Fibroblast of mammary gland (primary cell): ENCODE data around the gene TMEM184A.

ENCODE experiments used
- DNase-seq: peaks from one replicate; pipeline ENCODE4 v3.0.0-alpha.2; 2010; ENCODE audit warnings: low read depth
- H3K4me3 ChIP-seq: 2 replicates; pipeline ENCODE4 v1.5.1; 2011; ENCODE audit warnings: low read depth, mild to moderate bottlenecking, low read length, moderate library complexity; ENCODE audit not compliant: control insufficient read depth
- TF ChIP-seq, protein P1 (sequence below): conservative IDR thresholded peaks from 2 replicates; pipeline ENCODE4 v1.5.1; 2011; ENCODE audit warnings: low read depth, low read length, inconsistent platforms; ENCODE audit not compliant: control insufficient read depth, insufficient read depth

The TMEM184A gene

DNA sequence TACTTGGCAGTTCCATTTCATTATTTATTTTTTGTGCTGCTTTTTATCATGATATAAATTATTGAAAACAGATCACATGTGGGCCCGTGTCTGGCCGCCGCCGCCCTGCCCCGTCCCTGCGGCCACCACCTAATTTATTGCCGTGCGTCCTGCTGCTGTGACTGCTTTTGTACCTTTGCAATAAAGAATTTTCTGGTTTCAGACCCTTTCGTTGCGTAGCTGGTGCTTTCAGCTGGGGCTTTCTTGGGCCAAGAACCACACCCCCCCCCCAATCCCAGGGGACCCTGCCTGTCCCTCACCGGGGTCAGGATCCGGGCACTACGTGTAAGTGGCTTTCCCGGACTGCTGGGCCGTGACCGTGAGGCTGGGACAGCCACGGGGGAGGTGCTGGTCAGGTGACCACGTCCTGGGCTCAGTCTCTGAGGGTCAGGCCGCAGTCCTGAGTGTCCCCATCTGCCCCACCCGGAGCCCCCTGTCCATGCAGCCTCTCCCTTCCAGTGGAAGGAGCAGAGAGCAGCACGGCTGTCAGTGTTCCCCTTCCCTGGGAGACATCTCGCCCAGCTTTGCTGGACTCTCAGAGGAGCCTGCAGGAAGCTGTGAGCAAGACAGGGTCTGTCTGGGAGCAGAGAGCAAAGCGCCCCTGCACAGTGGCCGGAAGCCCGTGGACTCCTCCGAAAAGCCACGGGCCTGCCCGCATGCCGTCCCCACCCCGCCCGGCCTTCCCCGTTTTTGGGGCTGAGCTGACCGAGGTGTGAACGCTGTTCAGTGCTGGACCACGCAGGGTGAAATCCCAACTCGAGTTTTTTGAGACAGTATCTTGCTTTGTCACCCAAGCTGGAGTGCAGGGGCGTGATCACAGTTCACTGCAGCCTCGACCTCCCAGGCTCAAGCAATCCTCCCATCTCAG lies 12.9 kb downstream of the TMEM184A start:
- TF ChIP-seq, protein P1, sequence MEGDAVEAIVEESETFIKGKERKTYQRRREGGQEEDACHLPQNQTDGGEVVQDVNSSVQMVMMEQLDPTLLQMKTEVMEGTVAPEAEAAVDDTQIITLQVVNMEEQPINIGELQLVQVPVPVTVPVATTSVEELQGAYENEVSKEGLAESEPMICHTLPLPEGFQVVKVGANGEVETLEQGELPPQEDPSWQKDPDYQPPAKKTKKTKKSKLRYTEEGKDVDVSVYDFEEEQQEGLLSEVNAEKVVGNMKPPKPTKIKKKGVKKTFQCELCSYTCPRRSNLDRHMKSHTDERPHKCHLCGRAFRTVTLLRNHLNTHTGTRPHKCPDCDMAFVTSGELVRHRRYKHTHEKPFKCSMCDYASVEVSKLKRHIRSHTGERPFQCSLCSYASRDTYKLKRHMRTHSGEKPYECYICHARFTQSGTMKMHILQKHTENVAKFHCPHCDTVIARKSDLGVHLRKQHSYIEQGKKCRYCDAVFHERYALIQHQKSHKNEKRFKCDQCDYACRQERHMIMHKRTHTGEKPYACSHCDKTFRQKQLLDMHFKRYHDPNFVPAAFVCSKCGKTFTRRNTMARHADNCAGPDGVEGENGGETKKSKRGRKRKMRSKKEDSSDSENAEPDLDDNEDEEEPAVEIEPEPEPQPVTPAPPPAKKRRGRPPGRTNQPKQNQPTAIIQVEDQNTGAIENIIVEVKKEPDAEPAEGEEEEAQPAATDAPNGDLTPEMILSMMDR = no peak
- no peak for DNase-seq
- no peak overlapping the region for H3K4me3 ChIP-seq

DNA sequence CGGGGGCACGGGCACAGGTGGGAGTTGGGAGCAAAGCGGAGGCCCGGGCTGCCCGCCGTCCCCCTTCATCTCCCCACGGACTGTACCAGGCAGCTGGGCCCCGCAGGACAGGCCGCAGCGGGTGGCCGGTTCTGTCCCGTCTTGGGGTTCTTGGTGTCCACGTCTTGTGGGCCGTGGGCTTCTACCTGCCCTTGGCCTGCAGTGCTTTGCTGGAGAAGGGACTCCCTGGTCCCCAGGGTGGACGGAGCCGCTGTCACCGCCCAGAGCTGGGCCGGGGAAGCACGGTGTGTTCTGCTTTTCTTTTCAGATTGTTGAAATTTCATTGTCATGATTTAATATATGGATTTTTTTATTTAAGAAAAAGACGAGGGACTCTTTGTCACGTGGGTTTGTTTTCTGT lies 13.7 kb downstream of the TMEM184A start:
- H3K4me3 ChIP-seq = no peak overlapping the region
- DNase-seq = no peak
- TF ChIP-seq, protein P1 = no peak

DNA sequence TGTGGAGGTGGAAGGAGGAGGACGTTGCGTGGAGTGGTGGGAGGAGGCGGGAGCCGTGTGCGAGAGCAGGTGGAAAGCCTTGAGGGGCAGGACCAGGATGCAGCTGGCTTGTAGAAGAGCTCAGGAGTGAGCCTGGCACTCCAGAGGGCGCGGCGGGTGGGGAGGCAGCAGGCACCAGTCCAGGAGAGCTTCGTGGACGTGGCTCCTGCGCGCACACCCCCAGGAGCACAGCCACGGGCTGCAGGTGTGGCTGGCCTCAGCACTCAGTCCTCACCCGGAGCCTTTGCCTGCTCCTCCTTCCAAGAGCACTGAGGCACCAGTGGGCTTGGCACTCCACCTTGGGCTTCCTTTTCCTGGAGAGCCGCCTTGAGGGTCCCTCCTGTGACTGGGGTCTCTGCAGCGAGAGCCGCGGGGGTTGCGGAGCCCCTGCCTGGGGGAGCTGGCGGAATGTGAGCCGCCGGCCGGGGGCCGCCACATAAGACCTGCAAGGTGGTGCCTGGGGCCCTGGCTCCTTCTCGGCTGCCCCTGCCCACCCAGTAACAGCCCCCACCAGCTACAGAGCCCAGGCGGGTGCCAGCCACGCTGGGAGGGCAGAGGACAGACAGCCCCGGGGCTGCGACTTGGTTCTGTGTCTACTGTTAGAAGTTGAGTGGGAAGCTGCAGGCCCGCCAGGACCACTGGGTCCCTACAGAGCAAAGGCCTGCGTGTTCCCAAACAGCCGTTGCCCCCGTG lies 14.4 kb downstream of the TMEM184A start:
- DNase-seq = no peak
- H3K4me3 ChIP-seq = no peak overlapping the region

DNA sequence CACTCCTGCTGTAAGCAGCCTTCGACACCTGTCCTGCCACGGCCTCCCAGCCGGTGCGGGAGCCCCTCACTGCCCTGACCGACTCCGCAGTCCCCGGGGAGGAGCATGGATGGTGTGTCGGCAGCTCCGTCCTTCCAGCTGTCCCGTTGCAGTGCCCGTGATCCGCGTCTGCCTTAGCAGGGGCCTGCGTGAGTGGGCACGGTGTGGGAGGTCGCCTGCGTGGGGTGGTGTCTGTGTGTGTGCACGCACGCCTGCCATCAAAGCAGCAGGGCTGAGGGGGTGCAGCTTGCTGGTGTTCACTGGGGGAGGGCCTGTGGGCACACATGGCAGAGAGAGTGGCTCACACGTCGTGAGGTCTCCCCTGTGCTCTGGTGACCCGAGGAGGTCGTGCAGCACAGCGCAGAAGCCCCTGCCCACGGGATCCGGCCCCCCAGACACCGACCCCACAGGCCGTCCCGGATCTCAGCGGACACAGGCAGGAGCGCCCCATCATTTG lies 15.2 kb downstream of the TMEM184A start:
- DNase-seq = no peak
- TF ChIP-seq, protein P1 = no peak
- H3K4me3 ChIP-seq = no peak overlapping the region

More for the DNA sequence above, 14.4 kb downstream of the TMEM184A start:
- TF ChIP-seq, protein P1 = no peak

DNA sequence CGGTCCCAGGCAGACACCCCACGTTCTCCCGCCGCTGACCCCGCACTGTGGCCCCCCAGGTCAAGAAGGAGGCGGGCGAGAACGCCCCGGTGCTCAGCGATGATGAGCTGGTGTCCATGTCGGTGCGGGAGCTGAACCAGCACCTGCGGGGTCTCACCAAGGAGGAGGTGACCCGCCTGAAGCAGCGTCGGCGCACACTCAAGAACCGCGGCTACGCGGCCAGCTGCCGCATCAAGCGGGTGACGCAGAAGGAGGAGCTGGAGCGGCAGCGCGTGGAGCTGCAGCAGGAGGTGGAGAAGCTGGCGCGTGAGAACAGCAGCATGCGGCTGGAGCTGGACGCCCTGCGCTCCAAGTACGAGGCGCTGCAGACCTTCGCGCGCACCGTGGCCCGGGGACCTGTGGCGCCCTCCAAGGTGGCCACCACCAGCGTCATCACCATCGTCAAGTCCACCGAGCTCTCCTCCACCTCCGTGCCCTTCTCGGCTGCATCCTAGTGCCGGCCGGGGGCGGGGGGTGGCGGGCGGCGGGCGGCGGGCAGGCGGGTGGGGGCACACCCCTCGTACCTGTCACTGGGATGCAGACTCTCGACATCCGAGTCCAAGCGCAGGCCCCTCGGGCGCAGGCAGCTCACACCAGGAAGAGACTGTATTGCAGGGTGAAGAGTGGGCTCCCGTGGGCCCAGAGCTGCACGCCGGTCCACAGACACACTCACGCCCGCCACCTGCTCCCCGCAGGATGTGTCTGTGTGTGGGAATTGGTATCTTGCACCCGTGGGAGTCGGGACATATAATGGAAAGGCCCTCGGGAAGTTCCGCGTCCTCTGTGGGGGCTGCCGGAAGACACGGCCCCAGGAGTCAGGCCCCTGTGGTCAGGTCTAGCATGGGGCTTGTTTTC lies 15.9 kb downstream of the TMEM184A start:
- DNase-seq = no peak
- H3K4me3 ChIP-seq = no peak overlapping the region
- TF ChIP-seq, protein P1 = no peak
